Measurements from ENCODE around the gene NTN1.

The NTN1 gene

GRCh38 chr17:9200699-9201359 lies 179.5 kb downstream of the NTN1 start:
- no peak for DNase-seq

- no peak for DNase-seq
Observed at GRCh38 chr17:9202532-9202931, 181.2 kb downstream of the NTN1 start.

- no peak for DNase-seq
Observed at GRCh38 chr17:9203771-9204425, 182.6 kb downstream of the NTN1 start.

- DNase-seq, result no peak
Observed at GRCh38 chr17:9204637-9205329, 183.5 kb downstream of the NTN1 start.

- DNase-seq, result no peak
Observed at GRCh38 chr17:9205520-9206409, 184.5 kb downstream of the NTN1 start.

GRCh38 chr17:9206410-9206703 lies 185.0 kb downstream of the NTN1 start:
- no peak for DNase-seq

GRCh38 chr17:9206741-9207332 lies 185.5 kb downstream of the NTN1 start:
- DNase-seq, result no peak

GRCh38 chr17:9208381-9209105 lies 187.2 kb downstream of the NTN1 start:
- no peak for DNase-seq

GRCh38 chr17:9209347-9209746 lies 188.0 kb downstream of the NTN1 start:
- DNase-seq, result no peak

- DNase-seq, result no peak
Observed at GRCh38 chr17:9209781-9210370, 188.6 kb downstream of the NTN1 start.

- no peak for DNase-seq
Observed at GRCh38 chr17:9211133-9211765, 189.9 kb downstream of the NTN1 start.

- no peak for DNase-seq
Observed at GRCh38 chr17:9212376-9213302, 191.3 kb downstream of the NTN1 start.

- DNase-seq, result no peak
Observed at GRCh38 chr17:9213303-9213640, 192.0 kb downstream of the NTN1 start.

- DNase-seq, result no peak
Observed at GRCh38 chr17:9215465-9215864, 194.2 kb downstream of the NTN1 start.

- no peak for DNase-seq
Observed at GRCh38 chr17:9217151-9218056, 196.1 kb downstream of the NTN1 start.

- no peak for DNase-seq
Observed at GRCh38 chr17:9218064-9218635, 196.8 kb downstream of the NTN1 start.

GRCh38 chr17:9218911-9219310 lies 197.6 kb downstream of the NTN1 start:
- DNase-seq, result no peak

GRCh38 chr17:9219631-9220397 lies 198.5 kb downstream of the NTN1 start:
- DNase-seq, result no peak
